Coronary artery (tissue), 2 donors: Measurements from ENCODE around the gene PHC3.

Experiments
- DNase-seq: peaks from one replicate; pipeline ENCODE4 v3.0.0-alpha.2; 2017; ENCODE audit warnings: low spot score
- H3K27ac ChIP-seq, 2 donors: fragments of 200-600 bp; sonication (generic); one replicate each; pipeline ENCODE4 v1.5.1; 2016 to 2019
- H3K4me3 ChIP-seq: fragments of 200-600 bp; sonication (generic); 2 replicates; pipeline ENCODE4 v1.5.1; 2016; ENCODE audit warnings: mild to moderate bottlenecking, moderate library complexity
- CTCF ChIP-seq: fragments of 200-600 bp; sonication (generic); IDR thresholded peaks from one replicate; pipeline ENCODE4 v1.5.1; 2019; ENCODE audit warnings: antibody characterized with exemption

Gene PHC3

DNA sequence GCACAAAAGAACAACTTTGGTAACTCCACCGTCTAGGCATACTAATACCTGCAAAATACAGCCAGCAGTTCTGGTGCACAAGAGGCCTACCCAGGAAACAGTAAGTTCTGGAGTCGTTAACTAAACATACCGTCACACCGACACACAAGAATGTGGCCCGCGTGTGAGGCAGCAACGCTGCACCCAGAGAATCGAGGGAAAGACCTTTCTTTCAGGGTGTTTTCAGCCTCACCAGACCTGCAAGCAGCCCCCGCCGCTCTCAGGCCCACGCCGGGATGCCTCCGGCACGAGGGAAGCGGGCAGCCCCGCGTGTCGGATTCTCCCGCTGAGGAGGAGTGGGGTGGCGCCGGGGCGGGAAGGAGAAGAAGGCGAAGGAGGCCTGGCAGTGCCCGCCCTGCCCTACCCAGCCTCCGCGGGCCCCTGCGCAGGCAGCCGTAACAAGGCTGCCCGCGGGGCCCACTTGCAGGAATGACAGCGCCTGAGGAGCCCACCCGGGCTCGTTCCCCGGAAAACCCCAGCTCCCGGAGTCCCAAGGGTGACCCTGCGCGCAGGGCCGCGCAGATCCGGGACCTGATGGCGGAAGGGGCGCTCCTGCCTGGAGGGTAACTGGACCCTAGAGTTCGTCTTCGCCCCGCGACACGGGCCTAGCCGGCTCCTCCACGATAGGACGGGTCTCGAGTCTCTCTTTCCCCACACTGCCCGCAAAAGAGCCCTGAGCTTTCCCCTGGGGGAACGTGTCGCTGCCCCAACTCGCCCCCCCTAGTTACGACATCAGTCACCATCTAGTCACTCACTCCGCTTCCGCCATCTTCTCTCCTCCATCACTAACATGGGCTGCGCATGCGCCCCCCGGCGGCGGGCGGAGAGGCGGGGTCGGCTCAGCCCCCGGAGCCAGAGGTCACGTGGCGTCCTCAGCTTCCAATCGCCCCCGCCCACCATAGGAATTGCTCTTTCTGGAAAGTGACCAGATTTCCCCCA is at the start of gene PHC3:
Gene PHC3, minus strand, starts transcription at position 826 of the 978 bp plus-strand sequence. Its CDS starts 18 bp downstream, at position 808.
- peak; percentile 96 for DNase-seq
- TF ChIP-seq CTCF, result no peak
- peak within 1 kb of the TSS; percentile 97 for H3K4me3 ChIP-seq
- peak within 1 kb of the TSS; percentile 97 to 98 for H3K27ac ChIP-seq

GRCh38 chr3:170228093-170228766 is 46.7 kb upstream of the PHC3 start:
- TF ChIP-seq CTCF, result no peak
- no peak for DNase-seq
- H3K4me3 ChIP-seq, result no peak overlapping the region
- no peak overlapping the region for H3K27ac ChIP-seq

DNA sequence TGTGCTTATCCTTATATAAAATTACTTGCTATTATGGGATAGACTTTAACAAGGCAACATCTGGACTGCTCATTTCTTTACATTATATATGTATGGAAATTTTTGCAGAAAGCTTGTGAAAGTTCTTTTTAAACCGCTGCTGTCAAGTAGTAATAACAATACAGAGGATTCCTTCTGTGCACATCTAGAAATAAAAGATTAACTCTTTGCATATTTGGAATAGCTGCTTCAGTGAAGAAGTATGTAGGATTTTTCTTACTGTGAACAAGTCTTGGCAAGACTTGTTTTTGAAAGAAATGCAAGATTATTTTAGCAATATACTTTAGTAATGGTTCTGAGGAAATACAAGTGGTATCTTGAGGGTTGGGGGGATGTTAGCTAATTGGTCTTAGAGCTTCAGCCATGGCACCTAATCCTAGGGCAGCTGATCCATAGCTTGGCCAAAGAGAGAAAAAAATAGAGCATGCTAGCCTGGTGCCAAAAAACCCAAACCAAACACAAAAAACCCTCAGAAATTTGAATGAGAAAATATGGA is 45.0 kb upstream of the PHC3 start:
- H3K4me3 ChIP-seq, result no peak overlapping the region
- H3K27ac ChIP-seq, result no peak overlapping the region
- DNase-seq, result no peak
- no peak for TF ChIP-seq CTCF

DNA sequence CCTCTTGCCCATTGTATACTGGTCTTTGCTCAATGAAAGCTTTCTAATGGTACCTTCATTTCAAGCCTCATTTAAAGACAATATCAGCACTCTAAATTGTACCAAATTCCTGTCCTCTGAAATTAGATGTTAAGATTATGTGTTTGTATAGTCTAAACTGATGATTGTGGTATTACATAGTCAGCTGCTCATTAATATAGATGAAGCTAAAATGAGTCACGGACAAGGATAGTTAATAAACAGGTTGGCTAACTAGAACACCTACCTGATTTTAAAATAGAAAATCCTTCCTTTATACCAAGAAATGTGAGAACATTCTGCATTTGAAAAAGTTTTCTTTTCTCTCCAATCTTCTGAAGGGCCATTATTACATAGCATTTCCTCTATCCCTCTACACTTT is 43.6 kb upstream of the PHC3 start:
- Histone ChIP-seq H3K27ac (no peak overlapping the region), H3K4me3 (no peak overlapping the region)
- no peak for TF ChIP-seq CTCF
- DNase-seq, result no peak

DNA sequence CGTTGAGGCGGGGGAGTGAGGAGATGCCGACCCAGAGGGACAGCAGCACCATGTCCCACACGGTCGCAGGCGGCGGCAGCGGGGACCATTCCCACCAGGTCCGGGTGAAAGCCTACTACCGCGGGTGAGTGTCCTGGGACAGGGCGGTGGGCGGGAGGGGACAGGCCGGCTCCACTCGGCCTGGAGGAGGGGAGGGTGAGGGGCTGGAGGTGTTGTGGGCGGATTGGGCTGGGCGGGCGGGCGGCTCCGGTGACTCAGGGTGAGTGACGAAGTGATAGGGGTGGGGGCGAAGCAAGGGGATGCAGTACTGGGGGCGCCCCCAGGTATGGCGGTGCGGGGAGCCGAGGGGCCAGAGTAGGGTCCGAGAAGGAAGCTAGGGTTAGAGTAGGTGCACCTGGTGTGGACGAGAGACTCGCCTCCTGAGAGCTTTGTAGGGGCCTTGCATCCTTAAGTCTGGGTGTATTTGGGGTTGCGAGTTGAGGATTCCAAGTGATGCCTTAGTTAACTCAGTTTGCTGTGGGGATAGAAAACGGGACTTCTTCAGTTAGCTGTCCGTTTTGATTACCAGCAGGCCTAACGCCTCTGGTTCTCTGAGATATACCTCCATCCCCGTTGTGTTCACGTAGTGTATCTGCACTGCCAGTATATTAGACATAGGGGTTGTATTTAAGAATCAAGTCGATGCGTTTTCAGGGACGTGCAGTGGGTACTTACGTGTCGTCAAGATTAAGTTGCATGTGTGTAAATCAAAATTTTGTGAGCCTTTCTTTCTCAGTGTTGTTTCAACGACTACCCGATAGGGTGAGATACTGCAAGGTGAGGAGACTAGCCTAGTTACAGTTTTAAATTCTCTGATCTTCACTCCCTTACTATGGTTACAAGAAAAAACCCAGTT is 41.4 kb upstream of the PHC3 start:
- TF ChIP-seq CTCF, result no peak
- DNase-seq, result peak; percentile 81
- H3K4me3 ChIP-seq, result peak overlapping the region; percentile 93
- H3K27ac ChIP-seq, result peak overlapping the region; percentile 83 to 95

GRCh38 chr3:170221924-170222646 is 40.6 kb upstream of the PHC3 start, which contains the start of gene PRKCI:
Gene PRKCI (plus strand): TSS chr3:170222424. CDS start chr3:170222670, 246 bp downstream.
- Histone ChIP-seq H3K27ac (peak within 1 kb of the TSS; percentile 83 to 95), H3K4me3 (peak within 1 kb of the TSS; percentile 93)
- TF ChIP-seq CTCF, result no peak
- peak; percentile 95 for DNase-seq
